ENCODE measurements around the gene KBTBD12. TPM values are rescaled to one million over a fixed set of nuclear protein-coding genes. Genes with fewer than 3 reads are reported as not detected.

KBTBD12 gene
- total and polyA plus RNA-seq, 7 experiments from 2014 or later: not detected

DNA sequence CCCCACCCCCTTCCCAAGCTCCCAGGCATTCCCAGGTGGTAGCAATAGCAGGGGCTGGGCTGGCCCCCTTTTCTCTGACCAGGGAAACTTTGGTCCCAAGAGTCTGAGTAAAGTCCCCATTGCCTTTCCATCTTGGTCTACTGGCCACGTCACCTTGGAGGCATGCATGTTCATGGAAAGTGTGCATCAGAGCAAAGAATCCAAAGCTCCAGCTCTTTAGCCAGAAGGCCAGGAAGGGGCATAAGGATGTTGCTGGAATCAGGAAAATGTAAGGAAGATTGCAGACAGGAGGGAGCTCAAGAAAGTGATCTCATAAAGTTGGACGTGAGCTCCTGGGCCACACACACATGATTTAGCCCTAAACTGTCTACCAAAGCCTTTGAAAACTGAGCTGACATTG lies 63.6 kb downstream of the KBTBD12 start:
- H3K4me1 ChIP-seq (ENCODE audit: control insufficient read depth in 2 of 2, insufficient read depth in 2 of 2, low read length in 2 of 2): no peaks in the 10 kb centered on the region
- Mint-ChIP-seq H3K4me1 (no peaks in the 10 kb centered on the region), H3K27me3 (peaks cover 0 to 37% (median 19%) of the 10 kb centered on the region in 5 donors), H3K27ac (no peak overlapping the region), H3K4me3 (no peak overlapping the region), H3K36me3 (peaks cover 0 to 4% (median 0%) of the 10 kb centered on the region in 5 donors), H3K9me3 (peaks cover 0 to 12% (median 0%) of the 10 kb centered on the region in 11 donors)
- ChIA-PET CTCF (no interaction called here), POLR2A (no interaction called here)
- no peaks in the 10 kb centered on the region for H3K27me3 ChIP-seq (ENCODE audit: control insufficient read depth in 2 of 2, insufficient read depth in 2 of 2, low read length in 2 of 2)
- no peaks in the 10 kb centered on the region for H3K9me3 ChIP-seq (ENCODE audit: control insufficient read depth in 2 of 3, low read length in 3 of 3)
- no peak overlapping the region for H3K4me3 ChIP-seq (ENCODE audit: low read length)
- H3K27ac ChIP-seq (ENCODE audit: low read depth, low read length): no peak overlapping the region
- ATAC-seq (no peak), DNase-seq (no peak)
- intact Hi-C loops (cut with micrococcal nuclease): no loop called here
- H3K36me3 ChIP-seq (ENCODE audit: control insufficient read depth in 2 of 3, insufficient read depth in 3 of 3, low read length in 3 of 3): no peaks in the 10 kb centered on the region

DNA sequence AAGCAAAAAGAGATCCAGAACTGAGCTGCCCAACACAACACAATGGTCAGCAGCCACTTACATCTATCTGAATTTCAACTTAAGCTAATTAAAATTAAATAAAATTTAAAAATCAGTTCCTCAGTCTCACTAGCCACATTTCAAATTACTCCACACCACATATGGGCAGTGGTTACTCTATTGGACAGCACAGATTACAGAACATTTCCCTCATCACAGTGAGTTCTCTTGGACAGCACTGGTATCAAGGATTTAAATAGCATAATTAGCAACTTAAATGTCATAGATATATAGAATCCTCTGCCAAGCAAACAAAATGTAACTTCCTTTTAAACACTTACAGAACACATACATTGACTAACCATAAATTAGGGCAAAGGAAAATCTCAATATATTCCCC lies 64.4 kb downstream of the KBTBD12 start:
- Mint-ChIP-seq H3K36me3 (peaks cover 0 to 4% (median 0%) of the 10 kb centered on the region in 5 donors), H3K4me1 (no peaks in the 10 kb centered on the region), H3K4me3 (no peak overlapping the region), H3K9me3 (peaks cover 0 to 12% (median 0%) of the 10 kb centered on the region in 11 donors), H3K27me3 (peaks cover 0 to 31% (median 15%) of the 10 kb centered on the region in 5 donors), H3K27ac (no peak overlapping the region)
- DNase-seq (no peak), ATAC-seq (no peak)
- H3K27ac ChIP-seq (ENCODE audit: low read depth, low read length): no peak overlapping the region
- intact Hi-C loops (cut with micrococcal nuclease): no loop called here
- ChIA-PET POLR2A (no interaction called here), CTCF (no interaction called here)
- H3K4me3 ChIP-seq (ENCODE audit: low read length): no peak overlapping the region
- no peaks in the 10 kb centered on the region for H3K4me1 ChIP-seq (ENCODE audit: control insufficient read depth in 2 of 2, insufficient read depth in 2 of 2, low read length in 2 of 2)
- H3K36me3 ChIP-seq (ENCODE audit: control insufficient read depth in 2 of 3, insufficient read depth in 3 of 3, low read length in 3 of 3): no peaks in the 10 kb centered on the region
- H3K27me3 ChIP-seq (ENCODE audit: control insufficient read depth in 2 of 2, insufficient read depth in 2 of 2, low read length in 2 of 2): no peaks in the 10 kb centered on the region
- H3K9me3 ChIP-seq (ENCODE audit: control insufficient read depth in 2 of 3, low read length in 3 of 3): no peaks in the 10 kb centered on the region

DNA sequence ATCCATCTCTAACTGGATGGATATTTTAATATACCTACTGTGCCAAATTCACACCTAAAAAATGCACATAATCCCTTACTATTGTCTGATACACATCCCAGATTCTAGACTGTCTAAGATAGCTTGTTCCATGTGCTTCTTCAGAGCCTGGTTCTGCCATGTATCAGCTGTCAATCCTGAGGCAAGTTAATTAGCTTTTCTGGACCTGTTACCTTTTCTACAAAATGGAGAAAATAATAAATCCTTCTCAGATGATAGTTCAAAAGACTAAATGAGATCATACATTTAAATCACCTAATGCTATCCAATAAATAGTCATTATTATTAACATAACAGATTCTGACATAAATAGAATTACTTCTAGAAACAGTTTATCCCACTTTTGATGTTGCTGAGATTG lies 66.1 kb downstream of the KBTBD12 start:
- H3K27ac ChIP-seq (ENCODE audit: low read depth, low read length): no peak overlapping the region
- Mint-ChIP-seq H3K9me3 (peaks cover 0 to 12% (median 0%) of the 10 kb centered on the region in 11 donors), H3K27ac (no peak overlapping the region), H3K27me3 (peaks cover 0 to 26% (median 13%) of the 10 kb centered on the region in 5 donors), H3K4me1 (no peaks in the 10 kb centered on the region), H3K36me3 (peaks cover 0 to 4% (median 0%) of the 10 kb centered on the region in 5 donors), H3K4me3 (no peak overlapping the region)
- no peaks in the 10 kb centered on the region for H3K36me3 ChIP-seq (ENCODE audit: control insufficient read depth in 2 of 3, insufficient read depth in 3 of 3, low read length in 3 of 3)
- H3K27me3 ChIP-seq (ENCODE audit: control insufficient read depth in 2 of 2, insufficient read depth in 2 of 2, low read length in 2 of 2): no peaks in the 10 kb centered on the region
- H3K4me3 ChIP-seq (ENCODE audit: low read length): no peak overlapping the region
- no peaks in the 10 kb centered on the region for H3K9me3 ChIP-seq (ENCODE audit: control insufficient read depth in 2 of 3, low read length in 3 of 3)
- no peaks in the 10 kb centered on the region for H3K4me1 ChIP-seq (ENCODE audit: control insufficient read depth in 2 of 2, insufficient read depth in 2 of 2, low read length in 2 of 2)
- POLR2A ChIA-PET: no interaction called here
- intact Hi-C loops (cut with micrococcal nuclease): no loop called here
- ATAC-seq (no peak), DNase-seq (no peak)
- CTCF ChIA-PET: no interaction called here

DNA sequence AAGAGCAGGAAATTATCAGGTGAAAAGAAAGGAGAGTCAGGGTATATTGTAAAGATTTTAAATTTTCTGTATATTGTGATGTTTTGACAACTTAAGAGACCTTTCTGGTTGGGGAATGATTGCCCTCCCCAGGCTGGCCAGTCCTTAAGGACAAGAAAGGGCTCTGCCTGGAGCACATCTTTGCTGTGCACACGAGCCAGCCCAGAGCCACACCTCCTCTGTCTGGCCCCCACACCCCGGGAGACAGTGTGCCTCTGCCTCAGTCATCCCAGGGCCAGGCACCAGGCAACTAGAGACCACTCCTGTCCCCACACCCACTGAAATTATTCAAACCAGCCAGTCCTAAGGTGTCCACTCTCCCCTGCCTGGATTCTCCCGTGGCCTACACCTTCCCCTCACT lies 67.1 kb downstream of the KBTBD12 start:
- H3K9me3 ChIP-seq (ENCODE audit: control insufficient read depth in 2 of 3, low read length in 3 of 3): no peaks in the 10 kb centered on the region
- H3K27me3 ChIP-seq (ENCODE audit: control insufficient read depth in 2 of 2, insufficient read depth in 2 of 2, low read length in 2 of 2): no peaks in the 10 kb centered on the region
- H3K36me3 ChIP-seq (ENCODE audit: control insufficient read depth in 2 of 3, insufficient read depth in 3 of 3, low read length in 3 of 3): no peaks in the 10 kb centered on the region
- Mint-ChIP-seq H3K36me3 (peaks cover 0 to 4% (median 0%) of the 10 kb centered on the region in 5 donors), H3K4me1 (no peaks in the 10 kb centered on the region), H3K27me3 (peaks cover 0 to 19% (median 10%) of the 10 kb centered on the region in 5 donors), H3K9me3 (peaks cover 0 to 12% (median 0%) of the 10 kb centered on the region in 11 donors), H3K27ac (no peak overlapping the region), H3K4me3 (no peak overlapping the region)
- CTCF ChIA-PET: no interaction called here
- DNase-seq: no peak
- no peak overlapping the region for H3K4me3 ChIP-seq (ENCODE audit: low read length)
- POLR2A ChIA-PET: no interaction called here
- H3K27ac ChIP-seq (ENCODE audit: low read depth, low read length): no peak overlapping the region
- ATAC-seq: no peak
- intact Hi-C loops (cut with micrococcal nuclease): no loop called here
- H3K4me1 ChIP-seq (ENCODE audit: control insufficient read depth in 2 of 2, insufficient read depth in 2 of 2, low read length in 2 of 2): no peaks in the 10 kb centered on the region

DNA sequence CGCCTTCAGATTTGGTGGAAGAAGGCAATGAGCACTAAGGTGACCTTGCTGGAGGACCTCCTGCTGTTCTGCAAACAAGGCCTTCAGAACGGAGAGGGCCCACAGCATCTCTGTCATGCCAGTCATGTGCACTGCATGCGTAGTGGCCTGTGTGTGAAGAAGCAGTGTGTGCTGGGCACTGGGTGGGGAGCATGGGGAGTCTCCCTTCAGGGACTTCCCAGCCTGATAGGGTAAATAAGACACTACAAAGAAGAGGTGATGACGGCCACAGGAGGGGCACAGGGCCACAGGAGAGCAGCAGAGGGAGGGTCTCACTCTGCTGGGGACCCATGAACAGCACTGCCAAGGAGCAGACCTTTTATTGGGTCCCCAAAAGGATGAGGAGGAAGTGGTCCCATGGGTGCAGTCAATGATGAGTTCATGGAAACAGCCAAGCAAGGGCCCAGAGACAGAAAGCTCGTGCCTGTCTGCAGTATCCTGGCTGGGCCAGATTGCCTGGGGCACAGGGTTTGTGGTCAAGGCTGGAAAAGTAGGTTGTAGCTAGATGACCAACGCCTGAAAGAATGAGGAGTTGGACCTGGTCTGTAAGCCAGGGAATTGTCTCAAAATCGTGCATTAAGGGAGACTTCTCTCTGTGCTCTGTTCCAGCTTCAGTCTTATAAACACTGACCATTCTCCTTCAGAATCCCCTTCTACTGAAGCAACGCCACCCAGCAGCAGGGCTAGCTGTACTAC lies 69.4 kb downstream of the KBTBD12 start:
- Mint-ChIP-seq H3K4me3 (no peak overlapping the region), H3K4me1 (no peaks in the 10 kb centered on the region), H3K27ac (no peak overlapping the region), H3K9me3 (peaks cover 0 to 8% (median 0%) of the 10 kb centered on the region in 11 donors), H3K36me3 (peaks cover 0 to 4% (median 0%) of the 10 kb centered on the region in 5 donors), H3K27me3 (peaks cover 0 to 8% (median 0%) of the 10 kb centered on the region in 5 donors)
- H3K36me3 ChIP-seq (ENCODE audit: control insufficient read depth in 2 of 3, insufficient read depth in 3 of 3, low read length in 3 of 3): no peaks in the 10 kb centered on the region
- H3K9me3 ChIP-seq (ENCODE audit: control insufficient read depth in 2 of 3, low read length in 3 of 3): no peaks in the 10 kb centered on the region
- no peaks in the 10 kb centered on the region for H3K4me1 ChIP-seq (ENCODE audit: control insufficient read depth in 2 of 2, insufficient read depth in 2 of 2, low read length in 2 of 2)
- H3K27ac ChIP-seq (ENCODE audit: low read depth, low read length): no peak overlapping the region
- H3K27me3 ChIP-seq (ENCODE audit: control insufficient read depth in 2 of 2, insufficient read depth in 2 of 2, low read length in 2 of 2): no peaks in the 10 kb centered on the region
- CTCF ChIA-PET: no interaction called here
- DNase-seq (no peak), ATAC-seq (no peak)
- H3K4me3 ChIP-seq (ENCODE audit: low read length): no peak overlapping the region
- POLR2A ChIA-PET: no interaction called here
- intact Hi-C loops (cut with micrococcal nuclease): no loop called here

DNA sequence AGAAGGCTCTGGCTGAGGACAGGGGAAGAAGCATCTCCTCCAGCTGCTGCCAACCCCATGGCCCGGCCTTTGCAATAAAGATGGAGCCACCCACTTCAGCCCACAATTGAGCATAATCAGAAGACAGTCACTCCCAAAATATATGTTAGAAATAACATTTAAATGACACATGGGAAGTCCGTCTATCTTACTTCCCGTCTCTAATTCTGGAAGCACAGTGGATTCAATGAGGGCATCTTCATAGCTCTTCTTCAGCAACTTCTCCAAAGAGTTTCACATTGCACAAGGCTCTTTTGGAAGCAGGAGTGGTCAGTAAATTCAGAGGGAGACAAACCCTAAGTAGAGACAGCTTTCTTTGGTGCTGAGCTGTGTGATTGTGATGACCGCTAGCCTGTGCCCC lies 70.2 kb downstream of the KBTBD12 start:
- Mint-ChIP-seq H3K4me3 (no peak overlapping the region), H3K36me3 (peaks cover 0 to 3% (median 0%) of the 10 kb centered on the region in 5 donors), H3K4me1 (no peaks in the 10 kb centered on the region), H3K27me3 (peaks cover 0 to 8% (median 0%) of the 10 kb centered on the region in 5 donors), H3K9me3 (peaks cover 0 to 3% (median 0%) of the 10 kb centered on the region in 11 donors), H3K27ac (no peak overlapping the region)
- Histone ChIP-seq H3K27me3 (ENCODE audit: control insufficient read depth in 2 of 2, insufficient read depth in 2 of 2, low read length in 2 of 2) (no peaks in the 10 kb centered on the region), H3K4me3 (ENCODE audit: low read length) (no peak overlapping the region), H3K9me3 (ENCODE audit: control insufficient read depth in 2 of 3, low read length in 3 of 3) (no peaks in the 10 kb centered on the region), H3K36me3 (ENCODE audit: control insufficient read depth in 2 of 3, insufficient read depth in 3 of 3, low read length in 3 of 3) (no peaks in the 10 kb centered on the region), H3K27ac (ENCODE audit: low read depth, low read length) (no peak overlapping the region), H3K4me1 (ENCODE audit: control insufficient read depth in 2 of 2, insufficient read depth in 2 of 2, low read length in 2 of 2) (no peaks in the 10 kb centered on the region)
- ATAC-seq (no peak), DNase-seq (no peak)
- ChIA-PET CTCF (no interaction called here), POLR2A (no interaction called here)
- intact Hi-C loops (cut with micrococcal nuclease): no loop called here

DNA sequence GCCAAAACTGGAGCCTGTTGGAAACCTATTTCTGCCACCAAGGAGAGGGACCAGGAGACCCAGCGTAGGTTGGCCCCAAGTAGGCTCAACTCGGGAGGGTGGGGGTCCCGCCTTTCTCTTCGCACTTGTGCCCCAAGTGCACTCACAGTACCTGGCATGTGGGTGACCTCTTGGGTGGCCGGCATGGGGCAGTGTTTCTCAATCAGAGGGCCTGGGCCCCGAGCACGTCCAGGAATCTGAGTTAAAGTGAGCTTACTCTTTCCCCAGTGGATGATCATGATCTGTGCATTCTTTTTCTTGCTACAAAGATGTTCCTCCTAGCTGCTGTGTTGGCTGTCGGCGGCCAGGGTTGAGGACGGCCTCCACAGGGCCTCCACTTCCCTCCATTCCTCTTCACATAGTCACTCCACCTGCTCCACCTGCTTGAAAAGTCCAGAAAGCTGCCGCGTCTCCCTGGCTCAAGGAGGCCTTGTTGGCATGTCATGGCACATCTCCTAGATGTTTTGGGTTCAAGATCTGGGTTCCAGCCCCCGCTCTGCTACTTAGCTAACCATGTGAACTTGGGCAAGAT lies 70.7 kb downstream of the KBTBD12 start:
- Histone ChIP-seq H3K27me3 (ENCODE audit: control insufficient read depth in 2 of 2, insufficient read depth in 2 of 2, low read length in 2 of 2) (no peaks in the 10 kb centered on the region), H3K4me1 (ENCODE audit: control insufficient read depth in 2 of 2, insufficient read depth in 2 of 2, low read length in 2 of 2) (no peaks in the 10 kb centered on the region), H3K4me3 (ENCODE audit: low read length) (no peak overlapping the region), H3K9me3 (ENCODE audit: control insufficient read depth in 2 of 3, low read length in 3 of 3) (no peaks in the 10 kb centered on the region), H3K36me3 (ENCODE audit: control insufficient read depth in 2 of 3, insufficient read depth in 3 of 3, low read length in 3 of 3) (no peaks in the 10 kb centered on the region), H3K27ac (ENCODE audit: low read depth, low read length) (no peak overlapping the region)
- DNase-seq: no peak
- peaks cover 0 to 3% (median 0%) of the 10 kb centered on the region in 5 donors for H3K36me3 Mint-ChIP-seq
- H3K27me3 Mint-ChIP-seq: peaks cover 0 to 8% (median 0%) of the 10 kb centered on the region in 5 donors
- intact Hi-C loops (cut with micrococcal nuclease): no loop called here
- ChIA-PET POLR2A (no interaction called here), CTCF (no interaction called here)
- ATAC-seq: no peak
- H3K4me1 Mint-ChIP-seq: no peaks in the 10 kb centered on the region
- H3K9me3 Mint-ChIP-seq: peaks cover 0 to 3% (median 0%) of the 10 kb centered on the region in 11 donors
- H3K4me3 Mint-ChIP-seq: no peak overlapping the region
- H3K27ac Mint-ChIP-seq: no peak overlapping the region
